Kidney glomerular epithelial cell (primary cell): ENCODE results near the gene NSG2.

ENCODE experiments used
- DNase-seq: peaks from one replicate; lab custom pipeline; 2025; lab: John Stamatoyannopoulos, UW

Gene NSG2

GRCh38 chr5:174151599-174152181 is 106.2 kb downstream of the NSG2 start:
- no peak for DNase-seq

GRCh38 chr5:174154559-174154958 is 109.1 kb downstream of the NSG2 start:
- DNase-seq = no peak

- no peak for DNase-seq
These were observed 109.8 kb downstream of the NSG2 start for GRCh38 chr5:174155281-174155680.

GRCh38 chr5:174155706-174156105 is 110.2 kb downstream of the NSG2 start:
- DNase-seq = no peak

GRCh38 chr5:174157048-174157447 is 111.5 kb downstream of the NSG2 start:
- DNase-seq = no peak
